ENCODE data around the gene MYO1C.

Gene MYO1C

GRCh38 chr17:1416414-1416813, 76.1 kb downstream of the MYO1C start:
- POLR2A ChIA-PET = no interaction called here

DNA sequence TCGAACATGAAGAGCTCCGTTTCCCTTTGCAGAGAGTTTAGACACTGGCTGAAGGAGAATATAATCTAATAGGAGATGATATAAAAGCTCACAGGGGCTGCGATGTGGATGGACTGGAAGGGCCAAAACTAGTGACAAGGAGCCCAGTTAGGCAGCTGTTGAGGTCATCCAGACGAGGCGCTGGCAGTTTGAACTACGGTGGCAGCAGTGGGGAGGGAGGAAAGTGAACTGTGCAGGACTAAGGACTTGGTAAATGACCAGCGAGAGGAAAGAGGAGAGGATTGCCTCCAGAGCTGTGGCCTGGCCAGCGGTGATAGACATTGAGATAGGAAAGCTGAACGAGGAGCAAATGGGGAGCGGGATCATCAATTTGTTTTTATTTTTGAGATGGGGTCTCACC, 77.9 kb downstream of the MYO1C start:
- no peak for DNase-seq (ENCODE audit: extremely low spot score)
- ChIA-PET POLR2A (no interaction called here), CTCF (no interaction called here)
- TF ChIP-seq BHLHE40 (IDR thresholded peaks at IDR 0.05; ENCODE audit: borderline replicate concordance) (no peak), SUZ12 (IDR thresholded peaks at IDR 0.05) (no peak), CTBP1 (IDR thresholded peaks at IDR 0.05; ENCODE audit: borderline replicate concordance) (no peak), FOXM1 (IDR thresholded peaks at IDR 0.05; ENCODE audit: borderline replicate concordance) (no peak), TARDBP (IDR thresholded peaks at IDR 0.05) (no peak), ARNT (IDR thresholded peaks at IDR 0.05) (no peak), LEF1 (IDR thresholded peaks at IDR 0.05; ENCODE audit: borderline replicate concordance) (no peak), ZNF384 (IDR thresholded peaks at IDR 0.05) (no peak), FOXK2 (IDR thresholded peaks at IDR 0.05) (no peak), NFRKB (IDR thresholded peaks at IDR 0.05) (no peak), SP1 (IDR thresholded peaks at IDR 0.05) (no peak), ELF4 (IDR thresholded peaks at IDR 0.05) (no peak), HDGF (IDR thresholded peaks at IDR 0.05; ENCODE audit: borderline replicate concordance) (no peak), FOXA1 (IDR thresholded peaks at IDR 0.05) (no peak), L3MBTL2 (conservative IDR thresholded peaks at IDR 0.05) (no peak)
- TF ChIP-seq, protein P1, sequence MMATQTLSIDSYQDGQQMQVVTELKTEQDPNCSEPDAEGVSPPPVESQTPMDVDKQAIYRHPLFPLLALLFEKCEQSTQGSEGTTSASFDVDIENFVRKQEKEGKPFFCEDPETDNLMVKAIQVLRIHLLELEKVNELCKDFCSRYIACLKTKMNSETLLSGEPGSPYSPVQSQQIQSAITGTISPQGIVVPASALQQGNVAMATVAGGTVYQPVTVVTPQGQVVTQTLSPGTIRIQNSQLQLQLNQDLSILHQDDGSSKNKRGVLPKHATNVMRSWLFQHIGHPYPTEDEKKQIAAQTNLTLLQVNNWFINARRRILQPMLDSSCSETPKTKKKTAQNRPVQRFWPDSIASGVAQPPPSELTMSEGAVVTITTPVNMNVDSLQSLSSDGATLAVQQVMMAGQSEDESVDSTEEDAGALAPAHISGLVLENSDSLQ (IDR thresholded peaks at IDR 0.05) = no peak

More at GRCh38 chr17:1416414-1416813, 76.1 kb downstream of the MYO1C start:
- CTCF ChIA-PET = no interaction called here
- TF ChIP-seq NFRKB (IDR thresholded peaks at IDR 0.05) (no peak), FOXK2 (IDR thresholded peaks at IDR 0.05) (no peak), LEF1 (IDR thresholded peaks at IDR 0.05; ENCODE audit: borderline replicate concordance) (no peak), FOXM1 (IDR thresholded peaks at IDR 0.05; ENCODE audit: borderline replicate concordance) (no peak), ELF4 (IDR thresholded peaks at IDR 0.05) (no peak), BHLHE40 (IDR thresholded peaks at IDR 0.05; ENCODE audit: borderline replicate concordance) (no peak), ZNF384 (IDR thresholded peaks at IDR 0.05) (no peak), TARDBP (IDR thresholded peaks at IDR 0.05) (no peak), HDGF (IDR thresholded peaks at IDR 0.05; ENCODE audit: borderline replicate concordance) (no peak)
- TF ChIP-seq, protein P1 (IDR thresholded peaks at IDR 0.05) = no peak
- DNase-seq (ENCODE audit: extremely low spot score) = no peak

Data from HEK293T (cell line).